HepG2 (cell line): Measurements from ENCODE around the gene TK1. TPM values are rescaled to one million over a fixed set of nuclear protein-coding genes. Genes with fewer than 3 reads are reported as not detected.

Source experiments
- FOXO4 ChIP-seq: sonication (generic); formaldehyde crosslinking; conservative IDR thresholded peaks from 2 replicates; pipeline ENCODE4 v1.8.1; 2023; ENCODE audit warnings: missing genetic modification reagents
- GLI4 ChIP-seq: sonication (generic); formaldehyde crosslinking; IDR thresholded peaks from 2 replicates; pipeline ENCODE4 v1.5.1; 2020; ENCODE audit warnings: missing genetic modification reagents, mild to moderate bottlenecking, moderate library complexity, borderline replicate concordance
- NONO ChIP-seq, 2 experiments: fragments of 450-650 bp in 1 of 2; sonication (generic) in 1 of 2; formaldehyde crosslinking in 1 of 2; IDR thresholded peaks in 1 of 2; conservative IDR thresholded peaks in 1 of 2; 2 replicates each; pipeline versions ENCODE4 v1.6.1 to v1.8.0; 2017 to 2022; ENCODE audit warnings: mild to moderate bottlenecking in 1 of 2, missing genetic modification reagents in 1 of 2, moderate library complexity in 1 of 2
- RARA ChIP-seq: IDR thresholded peaks from 2 replicates; pipeline ENCODE4 v1.6.1; 2016; ENCODE audit warnings: missing genetic modification reagents, missing compliant biosample characterization
- RBAK ChIP-seq: sonication (generic); formaldehyde crosslinking; IDR thresholded peaks from 2 replicates; pipeline ENCODE4 v1.5.1; 2020; ENCODE audit warnings: mild to moderate bottlenecking, missing genetic modification reagents
- ZBTB37 ChIP-seq: sonication (generic); formaldehyde crosslinking; IDR thresholded peaks from 2 replicates; pipeline ENCODE4 v1.4.0; 2020; ENCODE audit warnings: mild to moderate bottlenecking, missing genetic modification reagents
- ZBTB43 ChIP-seq: sonication (generic); formaldehyde crosslinking; conservative IDR thresholded peaks from 2 replicates; pipeline ENCODE4 v1.4.0; 2020; ENCODE audit warnings: missing genetic modification reagents
- ZNF12 ChIP-seq: sonication (generic); formaldehyde crosslinking; IDR thresholded peaks from 2 replicates; pipeline ENCODE4 v1.5.0; 2020; ENCODE audit warnings: missing genetic modification reagents
- ZNF20 ChIP-seq: sonication (generic); formaldehyde crosslinking; IDR thresholded peaks from 2 replicates; pipeline ENCODE4 v1.4.0; 2020; ENCODE audit warnings: mild to moderate bottlenecking, moderate library complexity, missing genetic modification reagents
- ZNF556 ChIP-seq: sonication (generic); formaldehyde crosslinking; IDR thresholded peaks from 2 replicates; pipeline ENCODE4 v1.4.0; 2020; ENCODE audit warnings: mild to moderate bottlenecking, missing genetic modification reagents, borderline replicate concordance
- polyA plus RNA-seq, 8 experiments: library from polyadenylated mRNA; depleted of rRNA in 3 of 8; stranded (reverse) in 7 of 8; unstranded in 1 of 8; fragments of >200 nt; fragmentation: Illumina TruSeq in 4 of 8; extraction: Trizol in 4 of 8; gene quantifications; 2 replicates each; pipeline versions ENCODE4 v1.2.1 to v1.2.3, GENCODE V29; 2011 to 2016; ENCODE audit warnings: low read depth in 4 of 8, missing spikeins in 1 of 8, mixed read lengths in 1 of 8; ENCODE audit not compliant: insufficient read depth in 1 of 8
- total RNA-seq, 5 experiments: library from RNA; depleted of rRNA; stranded (reverse); fragments of >200 nt; fragmentation: Illumina TruSeq; extraction: Trizol; gene quantifications; 2 replicates each; pipeline ENCODE4 v1.2.3, GENCODE V29; 2016; ENCODE audit warnings: low read depth in 1 of 5
- TF ChIP-seq, protein P1 (sequence below): sonication (generic); formaldehyde crosslinking; IDR thresholded peaks from 2 replicates; pipeline ENCODE4 v1.4.0; 2020; ENCODE audit warnings: mild to moderate bottlenecking, missing genetic modification reagents
- TF ChIP-seq, protein P2 (sequence below): sonication (generic); formaldehyde crosslinking; IDR thresholded peaks from 2 replicates; pipeline ENCODE4 v1.5.1; 2020; ENCODE audit warnings: mild to moderate bottlenecking, moderate library complexity, missing genetic modification reagents
- TF ChIP-seq, protein P3 (sequence below): sonication (generic); formaldehyde crosslinking; IDR thresholded peaks from 2 replicates; pipeline ENCODE4 v1.8.1; 2023; ENCODE audit warnings: mild to moderate bottlenecking, missing genetic modification reagents

TK1 gene
- total and polyA plus RNA-seq, 2 of the 13 experiments (the other 11 are each of a cell fraction or from before 2014, with no cell fraction given) = 45.0 to 96.0 TPM

GRCh38 chr17:78151514-78152008 lies 35.3 kb downstream of the TK1 start (continued):
- TF ChIP-seq ZBTB37 (CRISPR knock-in tag) (no peak), ZNF20 (no peak), FOXO4 (CRISPR knock-in tag) (no peak), ZBTB43 (CRISPR knock-in tag) (no peak), NONO (IDR thresholded peaks at IDR 0.05) (no peak), NONO (CRISPR knock-in tag; conservative IDR thresholded peaks at IDR 0.05) (no peak), GLI4 (CRISPR knock-in tag) (no peak), ZNF12 (0 out of 2 replicates have a peak, but pooled peaks have one; percentile 38), RARA (CRISPR knock-in tag) (no peak), RBAK (CRISPR knock-in tag) (no peak), ZNF556 (CRISPR knock-in tag) (0 out of 2 replicates have a peak, but pooled peaks have one; percentile 25)
- TF ChIP-seq, protein P1, sequence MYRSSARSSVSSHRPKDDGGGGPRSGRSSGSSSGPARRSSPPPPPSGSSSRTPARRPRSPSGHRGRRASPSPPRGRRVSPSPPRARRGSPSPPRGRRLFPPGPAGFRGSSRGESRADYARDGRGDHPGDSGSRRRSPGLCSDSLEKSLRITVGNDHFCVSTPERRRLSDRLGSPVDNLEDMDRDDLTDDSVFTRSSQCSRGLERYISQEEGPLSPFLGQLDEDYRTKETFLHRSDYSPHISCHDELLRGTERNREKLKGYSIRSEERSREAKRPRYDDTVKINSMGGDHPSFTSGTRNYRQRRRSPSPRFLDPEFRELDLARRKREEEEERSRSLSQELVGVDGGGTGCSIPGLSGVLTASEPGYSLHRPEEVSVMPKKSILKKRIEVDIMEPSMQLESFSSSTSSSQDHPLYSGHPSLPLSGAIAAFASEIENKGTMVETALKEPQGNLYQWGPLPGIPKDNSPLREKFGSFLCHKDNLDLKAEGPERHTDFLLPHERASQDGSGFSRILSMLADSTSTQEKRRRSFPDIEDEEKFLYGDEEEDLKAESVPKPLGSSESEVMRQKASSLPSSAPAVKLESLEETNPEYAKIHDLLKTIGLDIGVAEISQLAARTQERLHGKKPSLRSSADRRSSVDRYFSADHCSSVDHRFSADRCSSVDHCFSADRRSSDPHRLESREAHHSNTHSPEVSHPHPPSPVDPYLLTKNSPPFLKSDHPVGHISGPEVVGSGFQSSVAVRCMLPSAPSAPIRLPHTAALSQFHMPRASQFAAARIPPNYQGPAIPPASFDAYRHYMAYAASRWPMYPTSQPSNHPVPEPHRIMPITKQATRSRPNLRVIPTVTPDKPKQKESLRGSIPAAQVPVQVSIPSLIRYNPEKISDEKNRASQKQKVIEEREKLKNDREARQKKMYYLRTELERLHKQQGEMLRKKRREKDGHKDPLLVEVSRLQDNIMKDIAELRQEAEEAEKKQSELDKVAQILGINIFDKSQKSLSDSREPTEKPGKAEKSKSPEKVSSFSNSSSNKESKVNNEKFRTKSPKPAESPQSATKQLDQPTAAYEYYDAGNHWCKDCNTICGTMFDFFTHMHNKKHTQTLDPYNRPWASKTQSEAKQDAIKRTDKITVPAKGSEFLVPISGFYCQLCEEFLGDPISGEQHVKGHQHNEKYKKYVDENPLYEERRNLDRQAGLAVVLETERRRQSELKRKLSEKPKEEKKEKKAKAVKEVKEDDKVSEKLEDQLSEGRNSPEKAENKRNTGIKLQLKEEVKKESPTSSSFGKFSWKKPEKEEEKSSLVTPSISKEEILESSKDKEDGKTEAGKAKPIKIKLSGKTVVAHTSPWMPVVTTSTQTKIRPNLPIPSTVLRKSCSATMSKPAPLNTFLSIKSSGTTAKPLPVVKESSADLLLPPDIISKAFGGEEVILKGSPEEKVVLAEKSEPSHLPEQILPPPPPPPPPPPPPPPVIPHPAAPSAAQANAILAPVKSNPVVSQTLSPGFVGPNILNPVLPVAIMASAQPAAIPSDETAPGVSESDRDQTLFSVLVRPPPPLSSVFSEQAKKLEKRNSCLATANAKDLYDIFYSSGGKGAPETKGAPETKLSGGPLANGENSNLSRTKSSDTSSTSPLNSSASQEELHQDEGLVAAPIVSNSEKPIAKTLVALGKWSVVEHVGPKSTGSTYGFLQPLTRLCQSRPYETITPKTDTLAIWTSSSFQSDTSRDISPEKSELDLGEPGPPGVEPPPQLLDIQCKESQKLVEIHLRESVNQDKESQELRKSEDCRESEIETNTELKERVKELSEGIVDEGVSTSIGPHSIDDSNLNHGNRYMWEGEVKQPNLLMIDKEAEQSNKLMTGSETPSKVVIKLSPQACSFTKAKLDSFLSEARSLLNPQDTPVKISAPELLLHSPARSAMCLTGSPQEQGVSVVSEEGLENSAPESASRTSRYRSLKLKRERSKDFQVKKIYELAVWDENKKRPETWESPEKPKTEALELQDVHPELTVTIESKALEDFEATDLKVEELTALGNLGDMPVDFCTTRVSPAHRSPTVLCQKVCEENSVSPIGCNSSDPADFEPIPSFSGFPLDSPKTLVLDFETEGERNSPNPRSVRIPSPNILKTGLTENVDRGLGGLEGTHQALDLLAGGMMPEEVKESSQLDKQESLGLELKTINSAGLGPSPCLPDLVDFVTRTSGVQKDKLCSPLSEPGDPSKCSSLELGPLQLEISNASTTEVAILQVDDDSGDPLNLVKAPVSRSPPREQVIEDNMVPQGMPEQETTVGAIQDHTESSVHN (CRISPR knock-in tag) = no peak
- TF ChIP-seq, protein P2, sequence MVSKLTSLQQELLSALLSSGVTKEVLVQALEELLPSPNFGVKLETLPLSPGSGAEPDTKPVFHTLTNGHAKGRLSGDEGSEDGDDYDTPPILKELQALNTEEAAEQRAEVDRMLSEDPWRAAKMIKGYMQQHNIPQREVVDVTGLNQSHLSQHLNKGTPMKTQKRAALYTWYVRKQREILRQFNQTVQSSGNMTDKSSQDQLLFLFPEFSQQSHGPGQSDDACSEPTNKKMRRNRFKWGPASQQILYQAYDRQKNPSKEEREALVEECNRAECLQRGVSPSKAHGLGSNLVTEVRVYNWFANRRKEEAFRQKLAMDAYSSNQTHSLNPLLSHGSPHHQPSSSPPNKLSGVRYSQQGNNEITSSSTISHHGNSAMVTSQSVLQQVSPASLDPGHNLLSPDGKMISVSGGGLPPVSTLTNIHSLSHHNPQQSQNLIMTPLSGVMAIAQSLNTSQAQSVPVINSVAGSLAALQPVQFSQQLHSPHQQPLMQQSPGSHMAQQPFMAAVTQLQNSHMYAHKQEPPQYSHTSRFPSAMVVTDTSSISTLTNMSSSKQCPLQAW = 0 out of 2 replicates have a peak, but pooled peaks have one; percentile 49
- TF ChIP-seq, protein P3, sequence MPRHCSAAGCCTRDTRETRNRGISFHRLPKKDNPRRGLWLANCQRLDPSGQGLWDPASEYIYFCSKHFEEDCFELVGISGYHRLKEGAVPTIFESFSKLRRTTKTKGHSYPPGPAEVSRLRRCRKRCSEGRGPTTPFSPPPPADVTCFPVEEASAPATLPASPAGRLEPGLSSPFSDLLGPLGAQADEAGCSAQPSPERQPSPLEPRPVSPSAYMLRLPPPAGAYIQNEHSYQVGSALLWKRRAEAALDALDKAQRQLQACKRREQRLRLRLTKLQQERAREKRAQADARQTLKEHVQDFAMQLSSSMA = 0 out of 2 replicates have a peak, but pooled peaks have one; percentile 47
